Naive thymus-derived CD4-positive, alpha-beta T cell (primary cell): ENCODE measurements around the gene SPTBN2. TPM values are rescaled to one million over a fixed set of nuclear protein-coding genes. Genes with fewer than 3 reads are reported as not detected.

ENCODE experiments used
- ATAC-seq: fragments of 150-1000 bp; cut with Tn5 transposase; 2 replicates; pipeline ENCODE4 v1.10.0; 2021; ENCODE audit warnings: mild to moderate bottlenecking, moderate library complexity
- CTCF ChIA-PET: fragments of 350-600 bp; sonication (Branson Sonifier 250); formaldehyde crosslinking; loops from one replicate; lab custom pipeline; 2021; ENCODE audit warnings: antibody characterized with exemption; lab: Charles Lee
- POLR2A ChIA-PET: fragments of 350-600 bp; sonication (Branson Sonifier 250); formaldehyde crosslinking; loops from one replicate; lab custom pipeline; 2021; ENCODE audit warnings: antibody characterized with exemption, inconsistent platforms; lab: Charles Lee
- DNase-seq, 9 donors: peaks; one replicate each; pipeline versions ENCODE4 v3.0.0 to v3.0.0-alpha.2; 2020 to 2022; ENCODE audit warnings: mixed read lengths in 1 of 9
- H3K27ac ChIP-seq: one replicate; pipeline ENCODE4 v1.7.0; 2013; ENCODE audit warnings: mild to moderate bottlenecking, low read depth, low read length, moderate library complexity
- H3K27me3 ChIP-seq, 2 donors: one replicate each; pipeline ENCODE4 v1.7.0; 2013; ENCODE audit warnings: low read length in 2 of 2, mild to moderate bottlenecking in 2 of 2, moderate library complexity in 2 of 2; ENCODE audit not compliant: control insufficient read depth in 2 of 2, insufficient read depth in 2 of 2
- H3K36me3 ChIP-seq, 3 experiments: 1 replicate in 2 of 3; 2 replicates in 1 of 3; pipeline ENCODE4 v1.7.0; 2013; ENCODE audit warnings: low read length in 3 of 3, mild to moderate bottlenecking in 3 of 3, moderate library complexity in 1 of 3; ENCODE audit not compliant: insufficient read depth in 3 of 3, control insufficient read depth in 2 of 3
- H3K4me1 ChIP-seq, 2 donors: one replicate each; pipeline ENCODE4 v1.7.0; 2013; ENCODE audit warnings: low read length in 2 of 2, mild to moderate bottlenecking in 2 of 2, moderate library complexity in 1 of 2; ENCODE audit not compliant: control insufficient read depth in 2 of 2, insufficient read depth in 2 of 2
- H3K4me3 ChIP-seq: 2 replicates; pipeline ENCODE4 v1.7.0; 2013; ENCODE audit warnings: mild to moderate bottlenecking, low read length
- H3K9me3 ChIP-seq, 3 experiments: 1 replicate in 2 of 3; 2 replicates in 1 of 3; pipeline ENCODE4 v1.7.0; 2013; ENCODE audit warnings: low read length in 3 of 3; ENCODE audit not compliant: control insufficient read depth in 2 of 3
- H3K27ac Mint-ChIP-seq, 9 donors: one replicate each; pipeline ENCODE4 v1.8.0; 2020 to 2022; ENCODE audit warnings: mixed read lengths in 9 of 9, mild to moderate bottlenecking in 8 of 9, moderate library complexity in 5 of 9, inconsistent platforms in 2 of 9
- H3K27me3 Mint-ChIP-seq, 5 donors: one replicate each; pipeline ENCODE4 v1.8.0; 2021 to 2022; ENCODE audit warnings: mixed read lengths in 5 of 5, mild to moderate bottlenecking in 1 of 5
- H3K36me3 Mint-ChIP-seq, 5 donors: one replicate each; pipeline ENCODE4 v1.8.0; 2020 to 2022; ENCODE audit warnings: mixed read lengths in 5 of 5, mild to moderate bottlenecking in 3 of 5, inconsistent platforms in 1 of 5
- H3K4me1 Mint-ChIP-seq, 7 donors: one replicate each; pipeline ENCODE4 v1.8.0; 2020 to 2022; ENCODE audit warnings: mixed read lengths in 7 of 7, mild to moderate bottlenecking in 3 of 7, inconsistent platforms in 1 of 7
- H3K4me3 Mint-ChIP-seq, 10 donors: one replicate each; pipeline ENCODE4 v1.8.0; 2020 to 2022; ENCODE audit warnings: mild to moderate bottlenecking in 10 of 10, mixed read lengths in 10 of 10, moderate library complexity in 6 of 10, inconsistent platforms in 2 of 10
- H3K9me3 Mint-ChIP-seq, 11 donors: one replicate each; pipeline ENCODE4 v1.8.0; 2020 to 2022; ENCODE audit warnings: mixed read lengths in 11 of 11, mild to moderate bottlenecking in 4 of 11, inconsistent platforms in 1 of 11, moderate library complexity in 1 of 11
- intact Hi-C, 2 donors: fragments of 100-400 bp; cut with micrococcal nuclease; formaldehyde crosslinking; loops; one replicate each; pipeline ENCODE4 v1.15.1; 2023
- polyA plus RNA-seq, 2 donors: library from polyadenylated mRNA; unstranded; fragments of 300-500 nt; fragmentation: Illumina TruSeq; gene quantifications; one replicate each; pipeline ENCODE4 v1.2.3, GENCODE V29; 2021
- total RNA-seq, 6 experiments: library from RNA in 5 of 6; stranded (reverse) in 5 of 6; gene quantifications; 1 replicate in 5 of 6; 2 replicates in 1 of 6; pipeline ENCODE4 v1.2.3 and lab custom pipeline; 2021 to 2026

The SPTBN2 gene
- total and polyA plus RNA-seq, 7 experiments from 2014 or later: 0.02 to 0.98 (median 0.13) TPM; not detected in 3

DNA sequence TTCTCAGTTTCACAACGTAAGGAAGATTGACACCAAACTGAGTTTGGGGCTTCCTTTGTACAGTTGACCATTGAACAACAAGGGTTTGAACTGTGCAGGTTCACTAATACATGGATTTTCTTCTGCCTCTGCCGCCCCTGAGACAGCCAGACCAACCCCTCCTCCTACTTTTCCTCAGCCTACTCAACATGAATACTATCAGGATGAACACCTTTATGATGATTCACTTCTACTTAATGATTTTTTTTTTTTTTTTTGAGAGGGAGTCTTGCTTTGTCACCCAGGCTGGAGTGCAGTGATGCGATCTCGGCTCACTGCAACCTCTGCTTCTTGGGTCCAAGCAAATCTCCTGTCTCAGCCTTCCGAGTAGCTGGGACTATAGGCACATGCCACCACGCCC, 75.9 kb downstream of the SPTBN2 start:
- H3K9me3 ChIP-seq: no peaks in the 10 kb centered on the region
- POLR2A ChIA-PET: interaction anchor here (0.8 to 1.7 kb wide), 3 partner anchors 8 to 84 kb away, joined by 3 to 7 read pairs (median 4); partner anchors contain the start of gene RBM14
- CTCF ChIA-PET: no interaction called here
- H3K27ac ChIP-seq: no peak overlapping the region
- Mint-ChIP-seq H3K9me3 (no peaks in the 10 kb centered on the region), H3K27ac (peak overlapping the region in 6 of 9 donors; percentile 38 to 76 (median 50)), H3K36me3 (peaks cover 0 to 26% (median 21%) of the 10 kb centered on the region in 5 donors), H3K4me3 (no peak overlapping the region), H3K27me3 (no peaks in the 10 kb centered on the region), H3K4me1 (peaks cover 12 to 49% (median 39%) of the 10 kb centered on the region in 7 donors)
- DNase-seq (no peak), ATAC-seq (no peak)
- H3K27me3 ChIP-seq: no peaks in the 10 kb centered on the region
- H3K4me1 ChIP-seq: no peaks in the 10 kb centered on the region
- H3K36me3 ChIP-seq: peaks cover 8 to 44% (median 8%) of the 10 kb centered on the region in 3 experiments
- no peak overlapping the region for H3K4me3 ChIP-seq
- intact Hi-C loops: loop anchor here in 1 of 2 donors (2.0 kb wide), 1 partner anchor 14 kb away; the partner anchor contains the start of gene RBM4

DNA sequence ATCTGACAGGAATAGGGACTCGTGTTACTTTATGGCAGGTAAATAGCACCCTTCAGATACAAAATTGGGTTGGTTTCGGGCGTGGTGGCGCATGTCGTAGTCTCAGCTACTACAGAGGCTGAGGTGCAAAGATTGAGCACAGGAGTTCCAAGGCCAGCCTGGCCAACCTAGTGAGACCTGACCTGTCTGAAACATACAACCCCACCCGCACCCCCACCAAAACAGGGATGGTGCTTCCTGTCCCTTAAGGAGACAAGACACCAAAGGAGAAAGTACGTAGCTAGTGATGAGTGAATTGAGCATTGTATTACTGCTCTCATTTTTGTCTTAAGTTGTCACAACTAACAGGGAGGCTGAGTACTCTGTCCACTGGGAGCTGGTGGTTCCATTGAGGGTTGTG, 76.4 kb downstream of the SPTBN2 start:
- Histone ChIP-seq H3K4me3 (no peak overlapping the region), H3K4me1 (no peaks in the 10 kb centered on the region), H3K36me3 (peaks cover 8 to 47% (median 8%) of the 10 kb centered on the region in 3 experiments), H3K9me3 (no peaks in the 10 kb centered on the region), H3K27me3 (no peaks in the 10 kb centered on the region), H3K27ac (no peak overlapping the region)
- Mint-ChIP-seq H3K4me3 (peak overlapping the region in 3 of 10 donors; percentile 14 to 36 (median 31)), H3K4me1 (peaks cover 14 to 52% (median 42%) of the 10 kb centered on the region in 7 donors), H3K36me3 (peaks cover 0 to 28% (median 23%) of the 10 kb centered on the region in 5 donors), H3K27me3 (no peaks in the 10 kb centered on the region), H3K27ac (peak overlapping the region in 5 of 9 donors; percentile 38 to 76 (median 49)), H3K9me3 (no peaks in the 10 kb centered on the region)
- ChIA-PET CTCF (no interaction called here), POLR2A (interaction anchor here (0.8 to 1.7 kb wide), 4 partner anchors 8 to 83 kb away, joined by 3 to 7 read pairs (median 4); partner anchors contain the start of gene RBM14)
- no peak for ATAC-seq
- intact Hi-C loops: loop anchor here in 1 of 2 donors (2.0 kb wide), 1 partner anchor 14 kb away; the partner anchor contains the start of gene RBM4
- no peak for DNase-seq

DNA sequence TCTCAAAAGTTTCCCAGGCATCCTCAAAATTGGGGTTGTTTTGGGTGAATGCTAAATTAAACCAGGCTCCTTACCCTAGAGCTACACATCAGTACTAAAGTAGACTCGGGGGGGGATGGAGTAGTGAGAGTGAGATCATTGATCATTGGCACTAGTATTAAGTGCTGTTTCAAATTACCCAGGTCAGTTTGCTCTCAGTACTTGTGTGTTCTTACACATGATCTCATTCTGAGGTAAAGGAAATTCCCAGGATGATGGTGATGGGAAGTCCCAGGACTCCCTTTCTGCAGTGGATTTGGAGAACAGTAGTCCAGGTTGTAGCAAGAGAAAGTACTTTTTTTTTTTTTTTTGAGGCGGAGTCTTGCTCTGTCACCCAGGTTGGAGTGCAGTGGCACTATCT, 78.0 kb downstream of the SPTBN2 start:
- intact Hi-C loops: no loop called here
- H3K27ac Mint-ChIP-seq: peak overlapping the region in 3 of 9 donors; percentile 28 to 59 (median 31)
- H3K4me3 Mint-ChIP-seq: no peak overlapping the region
- ATAC-seq (peak; percentile 16), DNase-seq (no peak)
- Histone ChIP-seq H3K9me3 (no peaks in the 10 kb centered on the region), H3K4me3 (no peak overlapping the region), H3K27me3 (no peaks in the 10 kb centered on the region), H3K36me3 (peaks cover 18 to 55% (median 24%) of the 10 kb centered on the region in 3 experiments), H3K27ac (no peak overlapping the region), H3K4me1 (peaks cover 4 to 14% of the 10 kb centered on the region in 2 donors)
- peaks cover 10 to 44% (median 39%) of the 10 kb centered on the region in 5 donors for H3K36me3 Mint-ChIP-seq
- no peaks in the 10 kb centered on the region for H3K27me3 Mint-ChIP-seq
- peaks cover 0 to 2% (median 0%) of the 10 kb centered on the region in 11 donors for H3K9me3 Mint-ChIP-seq
- ChIA-PET POLR2A (interaction anchor here (1.2 kb wide), 1 partner anchor 12 kb away, joined by 3 read pairs; no protein-coding TSS in a partner anchor), CTCF (interaction anchor here (0.6 kb wide), 1 partner anchor 286 kb away, joined by 3 read pairs; no protein-coding TSS in a partner anchor)
- peaks cover 29 to 68% (median 58%) of the 10 kb centered on the region in 7 donors for H3K4me1 Mint-ChIP-seq

DNA sequence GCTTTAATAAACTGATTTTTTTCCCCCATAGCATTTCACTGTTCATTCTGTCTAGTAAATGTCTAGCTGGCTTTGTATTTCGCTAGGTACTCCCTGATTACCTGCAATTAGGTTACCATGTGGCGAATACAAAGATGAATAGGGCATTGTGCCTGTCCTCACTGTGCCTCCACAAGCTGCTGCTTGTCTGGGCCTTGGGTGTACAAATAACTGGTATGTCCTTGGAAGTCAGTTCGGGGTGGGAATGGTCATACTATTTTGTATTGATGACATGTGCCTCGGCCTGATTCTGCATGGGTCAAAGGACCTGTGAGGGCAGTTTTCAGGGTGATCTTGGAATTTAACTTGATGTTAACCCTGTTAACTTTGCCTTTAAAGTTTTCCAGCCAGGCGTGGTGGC, 79.1 kb downstream of the SPTBN2 start:
- Histone ChIP-seq H3K27me3 (no peaks in the 10 kb centered on the region), H3K4me1 (peaks cover 9 to 25% of the 10 kb centered on the region in 2 donors), H3K4me3 (no peak overlapping the region), H3K36me3 (peaks cover 19 to 60% (median 30%) of the 10 kb centered on the region in 3 experiments), H3K9me3 (no peaks in the 10 kb centered on the region), H3K27ac (no peak overlapping the region)
- no peak for ATAC-seq
- H3K27me3 Mint-ChIP-seq: no peaks in the 10 kb centered on the region
- POLR2A ChIA-PET: interaction anchor here (1.0 to 3.3 kb wide), 5 partner anchors 11 to 32 kb away, joined by 4 to 19 read pairs (median 4); partner anchors contain the start of gene RBM4
- H3K9me3 Mint-ChIP-seq: peaks cover 0 to 2% (median 0%) of the 10 kb centered on the region in 11 donors
- H3K27ac Mint-ChIP-seq: peak overlapping the region in 1 of 9 donors; percentile 76
- H3K4me3 Mint-ChIP-seq: peak overlapping the region in 4 of 10 donors; percentile 5 to 25 (median 14)
- CTCF ChIA-PET: interaction anchor here (1.3 kb wide), 1 partner anchor 27 kb away, joined by 3 read pairs; the partner anchor contains the start of gene RBM4B
- peaks cover 15 to 50% (median 42%) of the 10 kb centered on the region in 5 donors for H3K36me3 Mint-ChIP-seq
- intact Hi-C loops: no loop called here
- H3K4me1 Mint-ChIP-seq: peaks cover 34 to 73% (median 63%) of the 10 kb centered on the region in 7 donors
- DNase-seq: no peak

DNA sequence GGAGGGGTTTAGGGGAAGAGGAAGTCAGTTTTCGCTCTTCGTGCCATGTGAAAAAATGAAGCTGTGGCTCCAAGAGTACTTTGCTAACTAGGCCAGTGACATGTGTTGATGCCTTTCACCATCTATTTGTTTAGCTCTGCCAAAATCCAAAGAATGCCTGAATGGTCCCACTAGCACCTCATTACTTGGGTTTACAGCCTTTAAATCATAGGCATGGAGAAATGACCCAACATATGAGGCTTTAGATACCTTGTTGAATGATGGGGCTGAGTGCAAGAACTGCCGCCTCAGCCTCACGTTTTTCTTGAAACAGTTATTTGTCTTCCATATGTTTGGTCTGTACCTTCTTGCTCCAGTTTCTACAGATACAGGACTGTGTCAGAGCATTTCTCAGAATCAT, 82.2 kb downstream of the SPTBN2 start:
- Histone ChIP-seq H3K36me3 (peaks cover 37 to 85% (median 49%) of the 10 kb centered on the region in 3 experiments), H3K4me1 (peaks cover 35 to 56% of the 10 kb centered on the region in 2 donors), H3K27me3 (no peaks in the 10 kb centered on the region), H3K4me3 (no peak overlapping the region), H3K27ac (no peak overlapping the region), H3K9me3 (no peaks in the 10 kb centered on the region)
- POLR2A ChIA-PET: interaction anchor here (0.9 to 18.2 kb wide), 4 partner anchors 9 to 55 kb away, joined by 3 to 376 read pairs (median 4); partner anchors contain the start of genes RBM14 and RBM4
- intact Hi-C loops: loop anchor here in 1 of 2 donors (1.0 kb wide), 1 partner anchor 9 kb away; the partner anchor contains the start of gene RBM4
- Mint-ChIP-seq H3K27me3 (no peaks in the 10 kb centered on the region), H3K9me3 (peaks cover 0 to 5% (median 0%) of the 10 kb centered on the region in 11 donors), H3K4me1 (peaks cover 60 to 88% (median 81%) of the 10 kb centered on the region in 7 donors), H3K27ac (peak overlapping the region in 6 of 9 donors; percentile 20 to 64 (median 48)), H3K36me3 (peaks cover 30 to 66% (median 60%) of the 10 kb centered on the region in 5 donors), H3K4me3 (peak overlapping the region in 7 of 10 donors; percentile 20 to 100 (median 65))
- DNase-seq (no peak), ATAC-seq (no peak)
- CTCF ChIA-PET: interaction anchor here (0.9 kb wide), 1 partner anchor 31 kb away, joined by 3 read pairs; the partner anchor contains the start of gene RBM4B

DNA sequence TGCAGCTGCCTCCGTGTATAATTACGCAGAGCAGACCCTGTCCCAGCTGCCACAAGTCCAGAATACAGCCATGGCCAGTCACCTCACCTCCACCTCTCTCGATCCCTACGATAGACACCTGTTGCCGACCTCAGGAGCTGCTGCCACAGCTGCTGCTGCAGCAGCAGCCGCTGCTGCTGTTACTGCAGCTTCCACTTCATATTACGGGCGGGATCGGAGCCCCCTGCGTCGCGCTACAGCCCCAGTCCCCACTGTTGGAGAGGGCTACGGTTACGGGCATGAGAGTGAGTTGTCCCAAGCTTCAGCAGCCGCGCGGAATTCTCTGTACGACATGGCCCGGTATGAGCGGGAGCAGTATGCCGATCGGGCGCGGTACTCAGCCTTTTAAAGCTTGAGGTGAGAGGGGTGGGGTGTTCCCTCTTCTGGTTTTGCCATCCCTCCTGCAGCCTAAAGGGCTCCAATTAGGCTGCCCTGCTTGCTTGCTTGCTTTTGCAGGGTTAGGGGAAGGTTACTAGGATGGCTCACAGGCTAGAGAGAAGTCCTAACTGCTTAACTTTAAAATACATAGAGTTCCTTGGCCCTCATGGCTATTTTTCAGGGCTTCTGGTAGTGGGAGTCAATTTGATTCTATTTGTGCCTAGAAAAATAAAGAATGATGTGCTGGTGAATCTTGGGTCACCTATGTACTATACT, 85.1 kb downstream of the SPTBN2 start:
- intact Hi-C loops: loop anchor here in 1 of 2 donors (2.0 kb wide), 1 partner anchor 19 kb away; no protein-coding TSS in a partner anchor
- ATAC-seq (no peak), DNase-seq (no peak)
- peaks cover 56 to 78% of the 10 kb centered on the region in 2 donors for H3K4me1 ChIP-seq
- peak overlapping the region; percentile 5 for H3K4me3 ChIP-seq
- peaks cover 37 to 79% (median 76%) of the 10 kb centered on the region in 5 donors for H3K36me3 Mint-ChIP-seq
- H3K27ac ChIP-seq: peak overlapping the region; percentile 5
- H3K9me3 Mint-ChIP-seq: peaks cover 0 to 7% (median 0%) of the 10 kb centered on the region in 11 donors
- peak overlapping the region in 5 of 9 donors; percentile 48 to 98 (median 93) for H3K27ac Mint-ChIP-seq
- peaks cover 55 to 86% (median 60%) of the 10 kb centered on the region in 3 experiments for H3K36me3 ChIP-seq
- ChIA-PET POLR2A (interaction anchor here (1.0 to 18.2 kb wide), 3 partner anchors 10 to 34 kb away, joined by 3 to 376 read pairs (median 11); partner anchors contain the start of genes RBM14 and RBM4B), CTCF (interaction anchor here (1.1 kb wide), 1 partner anchor 35 kb away, joined by 3 read pairs; no protein-coding TSS in a partner anchor)
- no peaks in the 10 kb centered on the region for H3K27me3 Mint-ChIP-seq
- peak overlapping the region; percentile 6 to 100 (median 94) for H3K4me3 Mint-ChIP-seq
- H3K9me3 ChIP-seq: no peaks in the 10 kb centered on the region
- H3K27me3 ChIP-seq: no peaks in the 10 kb centered on the region
- peaks cover 79 to 92% (median 91%) of the 10 kb centered on the region in 7 donors for H3K4me1 Mint-ChIP-seq
